Right lobe of liver (tissue), 4 donors: ENCODE results near the gene MYEOV.

Experiments
- POLR2A ChIP-seq: fragments of 450-650 bp; IDR thresholded peaks from one replicate; pipeline ENCODE4 v1.6.1; 2017; ENCODE audit warnings: antibody characterized with exemption, mild to moderate bottlenecking
- TF ChIP-seq, protein P1 (sequence below), 4 donors: fragments of 200-600 bp in 3 of 4; fragments of 450-650 bp in 1 of 4; IDR thresholded peaks; one replicate each; pipeline versions ENCODE4 v1.5.1 to v1.8.0; 2016 to 2022; ENCODE audit warnings: antibody characterized with exemption in 4 of 4, mild to moderate bottlenecking in 2 of 4
- donor health status: DM: no; HTN: no; CAD: no.
- donor health status: DM: no; HTN: no; CAD: no.
- donor health status: DM: no; HTN: yes; CAD: no.

DNA sequence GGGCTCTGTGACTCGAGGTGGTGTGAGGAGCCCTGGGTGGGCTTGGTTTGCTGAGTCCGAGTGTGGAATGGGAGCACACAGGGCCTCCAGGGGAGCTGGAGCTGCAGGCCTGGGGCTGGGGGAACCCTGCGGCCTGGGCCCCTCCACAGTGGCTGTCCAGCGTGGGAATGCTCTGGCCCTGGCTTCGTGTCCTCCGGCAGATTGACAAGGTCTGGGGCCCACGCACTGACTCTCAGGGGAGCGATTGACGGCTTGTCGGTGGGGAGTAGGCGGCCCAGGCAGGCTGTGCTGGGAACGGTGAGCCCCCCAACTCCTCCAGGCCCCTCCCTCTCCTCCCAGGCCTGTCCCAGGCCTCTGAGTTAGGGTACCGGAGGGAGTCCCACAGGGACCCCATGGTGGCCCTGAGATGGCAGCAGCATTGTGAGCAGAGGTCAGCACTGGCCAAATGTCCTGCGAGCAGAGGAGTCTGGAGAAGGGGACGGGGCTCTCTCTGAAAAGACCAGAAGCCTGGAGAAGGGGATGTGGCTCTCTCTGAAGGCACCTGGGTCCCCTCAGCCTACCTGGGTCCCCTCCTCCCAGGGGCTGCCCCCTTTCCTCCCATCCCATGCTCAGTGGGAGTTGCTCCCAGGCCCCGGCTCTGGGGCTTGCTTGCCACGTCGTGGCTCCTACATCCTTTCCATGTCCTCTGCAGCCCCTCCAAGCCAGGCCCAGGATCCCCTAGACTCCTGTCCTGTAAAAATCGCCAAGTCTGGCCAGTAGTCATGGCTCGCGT, 23.8 kb upstream of the MYEOV start:
- TF ChIP-seq, protein P1, sequence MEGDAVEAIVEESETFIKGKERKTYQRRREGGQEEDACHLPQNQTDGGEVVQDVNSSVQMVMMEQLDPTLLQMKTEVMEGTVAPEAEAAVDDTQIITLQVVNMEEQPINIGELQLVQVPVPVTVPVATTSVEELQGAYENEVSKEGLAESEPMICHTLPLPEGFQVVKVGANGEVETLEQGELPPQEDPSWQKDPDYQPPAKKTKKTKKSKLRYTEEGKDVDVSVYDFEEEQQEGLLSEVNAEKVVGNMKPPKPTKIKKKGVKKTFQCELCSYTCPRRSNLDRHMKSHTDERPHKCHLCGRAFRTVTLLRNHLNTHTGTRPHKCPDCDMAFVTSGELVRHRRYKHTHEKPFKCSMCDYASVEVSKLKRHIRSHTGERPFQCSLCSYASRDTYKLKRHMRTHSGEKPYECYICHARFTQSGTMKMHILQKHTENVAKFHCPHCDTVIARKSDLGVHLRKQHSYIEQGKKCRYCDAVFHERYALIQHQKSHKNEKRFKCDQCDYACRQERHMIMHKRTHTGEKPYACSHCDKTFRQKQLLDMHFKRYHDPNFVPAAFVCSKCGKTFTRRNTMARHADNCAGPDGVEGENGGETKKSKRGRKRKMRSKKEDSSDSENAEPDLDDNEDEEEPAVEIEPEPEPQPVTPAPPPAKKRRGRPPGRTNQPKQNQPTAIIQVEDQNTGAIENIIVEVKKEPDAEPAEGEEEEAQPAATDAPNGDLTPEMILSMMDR (IDR thresholded peaks at IDR 0.05) = no peak
- no peak for TF ChIP-seq POLR2A
